GM23338 (cell line): ENCODE data around the gene DYNLRB1. TPM values are rescaled to one million over a fixed set of nuclear protein-coding genes. Genes with fewer than 3 reads are reported as not detected.

ENCODE experiments used
- ATAC-seq: fragments of 200-7000 bp; cut with Tn5 transposase; 3 replicates; pipeline ENCODE4 v1.9.1; 2020
- DNase-seq: peaks from one replicate; pipeline ENCODE4 v3.0.0-alpha.2; 2015; ENCODE audit warnings: low spot score
- H2AFZ ChIP-seq: fragments of 200-600 bp; sonication (generic); 2 replicates; pipeline ENCODE4 v1.8.0; 2016; ENCODE audit warnings: antibody characterized with exemption, mild to moderate bottlenecking, moderate library complexity
- H3F3A ChIP-seq: fragments of 200-600 bp; sonication (generic); replicated peaks from 2 replicates; pipeline ENCODE4 v1.8.0; 2017; ENCODE audit warnings: antibody characterized with exemption, mixed run types, low read depth
- H3K27ac ChIP-seq: fragments of 200-600 bp; sonication (generic); 2 replicates; pipeline ENCODE4 v1.6.1; 2016; ENCODE audit warnings: low read depth
- H3K27me3 ChIP-seq: fragments of 200-600 bp; sonication (generic); 2 replicates; pipeline ENCODE4 v1.8.0; 2016; ENCODE audit warnings: mild to moderate bottlenecking, mixed run types, moderate library complexity; ENCODE audit not compliant: insufficient read depth
- H3K36me3 ChIP-seq: fragments of 200-600 bp; sonication (generic); 2 replicates; pipeline ENCODE4 v1.8.0; 2016; ENCODE audit warnings: mild to moderate bottlenecking; ENCODE audit not compliant: insufficient read depth
- H3K4me1 ChIP-seq: fragments of 200-600 bp; sonication (generic); 2 replicates; pipeline ENCODE4 v1.8.0; 2016; ENCODE audit warnings: mild to moderate bottlenecking, moderate library complexity; ENCODE audit not compliant: insufficient read depth
- H3K4me2 ChIP-seq: fragments of 200-600 bp; sonication (generic); 2 replicates; pipeline ENCODE4 v1.7.1; 2017; ENCODE audit warnings: mixed run types
- H3K4me3 ChIP-seq: fragments of 200-600 bp; sonication (generic); 2 replicates; pipeline ENCODE4 v1.6.1; 2016; ENCODE audit warnings: mixed run types
- H3K79me2 ChIP-seq: fragments of 200-600 bp; sonication (generic); replicated peaks from 2 replicates; pipeline ENCODE4 v1.8.0; 2017; ENCODE audit warnings: mild to moderate bottlenecking; ENCODE audit not compliant: insufficient read depth
- H3K9me2 ChIP-seq: fragments of 200-600 bp; sonication (generic); 2 replicates; pipeline ENCODE4 v1.8.0; 2017; ENCODE audit not compliant: insufficient read depth
- H4K20me1 ChIP-seq: fragments of 200-600 bp; sonication (generic); replicated peaks from 2 replicates; pipeline ENCODE4 v1.8.0; 2017; ENCODE audit warnings: mild to moderate bottlenecking; ENCODE audit not compliant: insufficient read depth
- H3K27ac Mint-ChIP-seq: 2 replicates; pipeline ENCODE4 v1.8.0; 2020; ENCODE audit warnings: inconsistent platforms, mild to moderate bottlenecking, moderate library complexity, mixed read lengths
- H3K27me3 Mint-ChIP-seq: 3 replicates; pipeline ENCODE4 v1.8.0; 2022; ENCODE audit warnings: low read depth, mild to moderate bottlenecking, moderate library complexity, mixed read lengths, inconsistent platforms; ENCODE audit not compliant: insufficient read depth, poor library complexity
- H3K36me3 Mint-ChIP-seq: 3 replicates; pipeline ENCODE4 v1.8.0; 2021; ENCODE audit warnings: low read depth, mild to moderate bottlenecking, inconsistent platforms, moderate library complexity, mixed read lengths
- H3K4me1 Mint-ChIP-seq: 3 replicates; pipeline ENCODE4 v1.8.0; 2020; ENCODE audit warnings: mild to moderate bottlenecking, inconsistent platforms, mixed read lengths
- H3K4me3 Mint-ChIP-seq: 3 replicates; pipeline ENCODE4 v1.8.0; 2021; ENCODE audit warnings: moderate library complexity, mild to moderate bottlenecking, inconsistent platforms, mixed read lengths
- H3K9me3 Mint-ChIP-seq: 3 replicates; pipeline ENCODE4 v1.8.0; 2020; ENCODE audit warnings: moderate library complexity, mild to moderate bottlenecking, inconsistent platforms, mixed read lengths
- CREB1 ChIP-seq: fragments of 250-450 bp; sonication (Bioruptor Pico); IDR thresholded peaks from 2 replicates; pipeline ENCODE4 v1.5.0; 2020; ENCODE audit warnings: low read depth, mild to moderate bottlenecking, moderate library complexity
- CTCF ChIP-seq, 2 experiments: fragments of 200-600 bp in 1 of 2; sonication (generic) in 1 of 2; conservative IDR thresholded peaks; 2 replicates each; pipeline versions ENCODE4 v1.5.1 to v1.6.1; 2016 to 2017; ENCODE audit warnings: antibody characterized with exemption in 2 of 2, low read depth in 2 of 2, mild to moderate bottlenecking in 2 of 2, moderate library complexity in 1 of 2
- EZH2 ChIP-seq: fragments of 200-600 bp; sonication (generic); IDR thresholded peaks from one replicate; pipeline ENCODE4 v1.8.0; 2017; ENCODE audit warnings: antibody characterized with exemption, mild to moderate bottlenecking, low read depth; ENCODE audit not compliant: unreplicated experiment
- NANOG ChIP-seq: IDR thresholded peaks from 2 replicates; pipeline ENCODE4 v1.6.1; 2016; ENCODE audit warnings: antibody characterized with exemption, borderline replicate concordance
- STAT1 ChIP-seq: IDR thresholded peaks from one replicate; pipeline ENCODE4 v1.6.1; 2016; ENCODE audit warnings: antibody characterized with exemption; ENCODE audit not compliant: unreplicated experiment
- ZNF114 ChIP-seq: fragments of 250-450 bp; sonication (Bioruptor Pico); IDR thresholded peaks from 2 replicates; pipeline ENCODE4 v1.5.0; 2020; ENCODE audit warnings: mild to moderate bottlenecking, moderate library complexity
- ZNF331 ChIP-seq: fragments of 250-450 bp; sonication (Bioruptor Pico); IDR thresholded peaks from 2 replicates; pipeline ENCODE4 v1.5.0; 2020; ENCODE audit warnings: low read depth, mild to moderate bottlenecking, moderate library complexity
- ZNF462 ChIP-seq: fragments of 250-450 bp; sonication (Bioruptor Pico); IDR thresholded peaks from 2 replicates; pipeline ENCODE4 v1.5.0; 2020; ENCODE audit warnings: mild to moderate bottlenecking, moderate library complexity
- polyA plus RNA-seq: library from polyadenylated mRNA; unstranded; fragments of >200 nt; fragmentation: Nextera tagmentation; extraction: Ambion mirVana; gene quantifications from 2 replicates; pipeline ENCODE4 v1.2.1, GENCODE V29; 2016
- total RNA-seq: library from RNA; depleted of rRNA; stranded (reverse); fragments of >200 nt; shearing (Covaris generic); gene quantifications from 2 replicates; pipeline ENCODE4 v1.2.3, GENCODE V29; 2014

The DYNLRB1 gene
- total and polyA plus RNA-seq, 2 experiments from 2014 or later, result 107 to 376 TPM

GRCh38 chr20:34522969-34523871, 7.0 kb downstream of the DYNLRB1 start:
- H3K36me3 ChIP-seq, result peaks cover 5% of the 10 kb centered on the region
- H3K27me3 ChIP-seq, result no peaks in the 10 kb centered on the region
- peak overlapping the region; percentile 64 for H3K27ac ChIP-seq
- Mint-ChIP-seq H3K27me3 (peaks cover 4% of the 10 kb centered on the region), H3K36me3 (peaks cover 21% of the 10 kb centered on the region), H3K9me3 (no peaks in the 10 kb centered on the region), H3K4me1 (peaks cover 8% of the 10 kb centered on the region), H3K27ac (peak overlapping the region; percentile 82), H3K4me3 (no peak overlapping the region)
- no peak overlapping the region for H2AFZ ChIP-seq
- H3K9me2 ChIP-seq, result no peaks in the 10 kb centered on the region
- no peaks in the 10 kb centered on the region; the same call in 1 of the 2 replicates for H3F3A ChIP-seq
- H3K4me2 ChIP-seq, result peak overlapping the region; percentile 53
- H3K4me3 ChIP-seq, result 0 out of 2 replicates have a peak overlapping the region, but pooled peaks have one; percentile 27
- peaks cover 64% of the 10 kb centered on the region for H4K20me1 ChIP-seq
- peaks cover 73% of the 10 kb centered on the region for H3K79me2 ChIP-seq
- no peaks in the 10 kb centered on the region; the same call in 1 of the 2 replicates for H3K4me1 ChIP-seq
- peak; percentile 89 for DNase-seq
- peak; percentile 65 to 92 for TF ChIP-seq CTCF (conservative IDR thresholded peaks at IDR 0.05; ENCODE audit: low read depth in 2 of 2)
- TF ChIP-seq ZNF331, result no peak
- ATAC-seq, result peak; percentile 99

- H3K36me3 ChIP-seq, result peaks cover 5% of the 10 kb centered on the region
- H3K9me2 ChIP-seq, result no peaks in the 10 kb centered on the region
- Mint-ChIP-seq H3K27ac (no peak overlapping the region), H3K4me3 (no peak overlapping the region), H3K4me1 (peaks cover 8% of the 10 kb centered on the region), H3K36me3 (peaks cover 33% of the 10 kb centered on the region), H3K27me3 (peaks cover 4% of the 10 kb centered on the region), H3K9me3 (no peaks in the 10 kb centered on the region)
- H3K27ac ChIP-seq, result no peak overlapping the region
- peaks cover 55% of the 10 kb centered on the region for H4K20me1 ChIP-seq
- H3K27me3 ChIP-seq, result no peaks in the 10 kb centered on the region
- no peak overlapping the region for H3K4me3 ChIP-seq
- no peak for ATAC-seq
- no peak for DNase-seq
- no peak overlapping the region for H3K4me2 ChIP-seq
- no peak overlapping the region for H2AFZ ChIP-seq
- H3K79me2 ChIP-seq, result peaks cover 60% of the 10 kb centered on the region
- H3K4me1 ChIP-seq, result no peaks in the 10 kb centered on the region; the same call in 1 of the 2 replicates
- no peaks in the 10 kb centered on the region; the same call in 1 of the 2 replicates for H3F3A ChIP-seq
- TF ChIP-seq NANOG (no peak), ZNF114 (CRISPR knock-in tag) (no peak), ZNF331 (no peak), STAT1 (no peak), ZNF462 (no peak), EZH2 (no peak), CREB1 (CRISPR knock-in tag) (no peak), CTCF (conservative IDR thresholded peaks at IDR 0.05; ENCODE audit: low read depth in 2 of 2) (no peak)
These were observed 8.2 kb downstream of the DYNLRB1 start for GRCh38 chr20:34524426-34524825.
